Ammon's horn (tissue), 1 donor: ENCODE data around the gene DST.

Experiments
- DNase-seq: peaks from one replicate; pipeline ENCODE4 v3.0.0-alpha.2; 2016; ENCODE audit warnings: low spot score

Gene DST

GRCh38 chr6:56480654-56481337 lies 161.9 kb downstream of the DST start:
- DNase-seq, result no peak

GRCh38 chr6:56480246-56480645 lies 162.4 kb downstream of the DST start:
- DNase-seq, result no peak

- DNase-seq, result no peak
Measured at GRCh38 chr6:56479381-56479780, 163.3 kb downstream of the DST start.

- no peak for DNase-seq
Measured at GRCh38 chr6:56478202-56478601, 164.5 kb downstream of the DST start.

GRCh38 chr6:56477241-56477640 lies 165.4 kb downstream of the DST start:
- peak; percentile 45 for DNase-seq

- DNase-seq, result no peak
Measured at GRCh38 chr6:56475736-56476457, 166.8 kb downstream of the DST start.

- DNase-seq, result no peak
Measured at GRCh38 chr6:56474532-56474931, 168.2 kb downstream of the DST start.

GRCh38 chr6:56463443-56463842 lies 179.2 kb downstream of the DST start:
- DNase-seq, result no peak

GRCh38 chr6:56459030-56459805 lies 183.5 kb downstream of the DST start:
- no peak for DNase-seq

GRCh38 chr6:56458324-56458884 lies 184.3 kb downstream of the DST start:
- DNase-seq, result no peak

- no peak for DNase-seq
Measured at GRCh38 chr6:56456785-56457184, 185.9 kb downstream of the DST start.

GRCh38 chr6:56450882-56451739 lies 191.6 kb downstream of the DST start:
- peak; percentile 46 for DNase-seq

GRCh38 chr6:56450376-56450775 lies 192.3 kb downstream of the DST start:
- no peak for DNase-seq

GRCh38 chr6:56448046-56448445 lies 194.6 kb downstream of the DST start:
- DNase-seq, result no peak

- no peak for DNase-seq
Measured at GRCh38 chr6:56445818-56446217, 196.9 kb downstream of the DST start.

GRCh38 chr6:56444855-56445254 lies 197.8 kb downstream of the DST start:
- DNase-seq, result no peak

GRCh38 chr6:56440551-56440981 lies 202.1 kb downstream of the DST start:
- DNase-seq, result no peak

- no peak for DNase-seq
Measured at GRCh38 chr6:56437171-56437900, 205.4 kb downstream of the DST start.

GRCh38 chr6:56435754-56436153 lies 206.9 kb downstream of the DST start:
- no peak for DNase-seq

- DNase-seq, result no peak
Measured at GRCh38 chr6:56435326-56435725, 207.4 kb downstream of the DST start.

GRCh38 chr6:56434606-56435005 lies 208.1 kb downstream of the DST start:
- DNase-seq, result no peak
